CMK (cell line): Measurements from ENCODE around the gene SYNE4.
"Not testable (repeated sequence)": the region's sequence is repeated elsewhere in the genome, so short reads cannot be mapped to it uniquely, and the experiment has no call there.

Source experiments
- DNase-seq: peaks from one replicate; pipeline ENCODE4 v3.0.0-alpha.2; 2010; ENCODE audit warnings: low read depth

Gene SYNE4

GRCh38 chr19:35990156-35990555, 18.5 kb downstream of the SYNE4 start:
- DNase-seq: no peak

GRCh38 chr19:35988824-35989223, 19.8 kb downstream of the SYNE4 start:
- DNase-seq: no peak

DNA sequence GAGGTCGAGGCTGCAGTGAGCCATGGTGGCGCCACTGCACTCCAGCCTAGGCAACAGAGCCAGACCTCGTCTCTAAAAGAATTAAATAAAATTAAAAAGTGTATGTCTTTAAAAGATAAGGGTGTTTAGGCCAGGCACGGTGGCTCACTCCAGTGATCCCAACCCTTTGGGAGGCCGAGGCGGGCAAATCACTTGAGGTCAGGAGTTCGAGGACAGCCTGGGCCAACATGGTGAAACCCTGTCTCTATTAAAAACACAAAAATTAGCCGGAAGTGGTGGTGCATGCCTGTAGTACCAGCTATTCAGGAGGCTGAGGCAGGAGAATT, 21.1 kb downstream of the SYNE4 start:
- no peak for DNase-seq

GRCh38 chr19:35986664-35987570, 21.7 kb downstream of the SYNE4 start:
- no peak for DNase-seq

DNA sequence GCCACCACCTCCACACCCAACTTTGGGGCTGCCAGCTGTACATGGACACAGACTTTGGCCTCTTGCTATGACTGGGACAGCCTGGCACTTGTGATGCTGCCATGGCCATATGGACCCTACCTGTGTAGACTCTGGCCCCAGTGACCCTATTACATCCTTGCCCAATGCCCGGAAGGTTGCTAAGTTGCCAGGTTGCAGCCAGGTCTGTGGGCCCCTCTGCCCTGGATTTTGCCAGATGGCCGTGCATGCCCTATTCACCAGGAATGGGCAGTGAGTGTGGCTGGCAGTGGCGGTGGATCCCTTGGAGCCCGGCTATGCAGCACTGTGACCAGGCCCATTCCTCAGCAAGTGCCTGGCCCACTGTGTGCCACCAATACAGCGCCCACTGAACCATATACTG, 22.5 kb downstream of the SYNE4 start:
- no peak for DNase-seq

- no peak for DNase-seq
Observed at GRCh38 chr19:35983177-35983576, 25.4 kb downstream of the SYNE4 start.

- DNase-seq: not testable (repeated sequence)
Observed at GRCh38 chr19:35980997-35981396, 27.6 kb downstream of the SYNE4 start.

DNA sequence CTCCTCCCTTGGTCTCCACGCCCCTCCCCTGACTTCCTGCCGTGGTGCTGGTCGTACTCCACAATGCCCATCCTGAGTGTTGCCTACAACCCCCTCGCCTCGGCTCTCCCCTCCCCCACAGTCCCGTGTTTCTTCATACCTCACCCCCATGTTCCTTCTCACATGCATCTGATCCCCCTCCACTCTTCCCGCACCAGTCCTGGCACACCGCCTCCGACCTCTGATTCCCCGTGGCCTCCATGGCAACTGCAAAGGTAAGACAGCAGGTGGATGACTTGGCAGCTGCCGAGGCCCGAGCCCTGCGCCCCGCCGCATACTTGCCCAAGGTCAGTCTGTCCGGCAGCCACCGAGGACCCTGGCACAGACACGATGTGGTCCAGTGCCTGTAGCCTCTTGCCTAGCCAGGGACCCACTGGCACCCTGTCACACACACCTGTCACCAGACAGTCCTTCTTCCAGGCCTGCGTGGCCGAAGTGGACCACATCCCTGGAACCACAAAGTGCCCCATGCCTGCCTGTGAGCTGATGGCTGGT, 29.7 kb downstream of the SYNE4 start:
- no peak for DNase-seq

DNA sequence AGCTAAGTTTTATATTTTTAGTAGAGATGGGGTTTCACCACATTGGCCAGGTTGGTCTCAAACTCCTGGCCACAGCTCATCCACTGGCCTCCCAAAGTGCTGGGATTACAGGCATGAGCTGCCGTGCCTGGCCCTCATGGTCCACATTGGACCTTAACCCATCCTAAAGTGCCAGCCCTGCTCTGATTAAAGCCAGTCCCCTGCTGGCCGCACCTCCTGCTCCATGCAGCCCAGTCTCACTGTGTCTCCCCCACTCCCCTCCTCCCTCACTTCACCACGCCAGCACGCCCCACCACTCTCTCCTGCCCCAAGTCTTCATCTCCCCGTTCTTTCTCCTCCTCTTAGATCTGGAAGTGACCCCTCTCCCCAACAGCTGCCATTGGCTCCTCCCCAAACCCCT, 30.3 kb downstream of the SYNE4 start:
- no peak for DNase-seq

DNA sequence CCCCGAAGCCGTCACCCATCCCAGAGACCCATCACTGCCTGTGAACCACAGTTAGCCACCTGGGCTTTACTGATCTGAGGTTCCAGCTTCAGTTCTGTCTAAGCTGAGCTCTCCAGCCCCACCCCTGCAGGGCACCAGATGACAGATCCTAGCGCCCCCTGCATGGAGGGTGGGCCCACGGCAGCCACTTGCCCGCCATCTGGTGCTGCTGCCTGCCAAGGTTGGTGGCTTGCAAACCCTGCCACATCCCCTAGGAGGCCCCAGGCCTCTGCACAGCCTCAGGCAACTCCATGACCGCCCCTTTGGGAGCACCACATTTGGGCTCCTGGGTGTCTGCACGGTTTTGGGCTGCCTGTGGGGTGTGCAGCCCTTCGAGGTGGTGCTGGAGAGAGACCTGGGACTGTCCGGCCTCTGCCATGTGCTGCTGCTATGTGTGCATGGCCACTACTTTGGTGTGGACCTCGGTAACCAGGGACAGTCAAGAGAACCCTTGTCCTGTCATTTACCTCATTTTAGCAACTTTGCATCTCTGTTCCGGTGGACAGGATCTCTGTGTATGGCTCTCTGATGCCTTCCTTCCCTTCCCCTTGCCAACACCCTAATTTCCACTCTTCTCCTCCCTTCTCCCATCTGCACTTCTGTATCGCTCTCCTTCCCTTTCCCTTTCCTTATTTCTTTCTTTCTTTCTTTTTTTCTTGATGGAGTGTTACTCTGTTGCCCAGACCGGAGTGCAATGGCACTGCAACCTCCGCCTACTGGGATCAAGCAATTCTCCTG, 31.0 kb downstream of the SYNE4 start:
- no peak for DNase-seq

GRCh38 chr19:35975608-35976214, 32.9 kb downstream of the SYNE4 start:
- DNase-seq: no peak

DNA sequence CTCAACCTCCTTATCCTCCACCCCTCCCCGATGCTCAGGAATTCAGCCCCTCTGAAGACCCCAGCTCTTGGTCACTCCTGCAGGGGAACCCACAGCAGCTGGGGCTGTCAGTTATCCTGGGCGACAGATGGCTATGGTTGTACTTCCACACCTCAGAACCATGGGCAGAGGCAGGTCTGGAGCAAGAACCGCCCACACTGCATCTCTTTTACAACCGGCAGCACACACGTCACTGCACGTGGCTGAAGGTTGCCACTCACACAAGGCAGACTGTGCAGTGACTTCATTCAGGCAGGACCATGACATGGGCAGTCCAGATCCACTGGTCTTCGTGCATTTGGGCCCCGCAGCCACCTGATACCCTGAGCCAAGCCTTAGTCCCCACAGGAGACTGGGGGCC, 35.1 kb downstream of the SYNE4 start:
- DNase-seq: no peak

GRCh38 chr19:35966771-35967170, 41.8 kb downstream of the SYNE4 start:
- no peak for DNase-seq

GRCh38 chr19:35963514-35963913, 45.1 kb downstream of the SYNE4 start:
- no peak for DNase-seq

GRCh38 chr19:35960432-35960972, 48.1 kb downstream of the SYNE4 start:
- DNase-seq: no peak

- no peak for DNase-seq
Observed at GRCh38 chr19:35959968-35960320, 48.7 kb downstream of the SYNE4 start.

DNA sequence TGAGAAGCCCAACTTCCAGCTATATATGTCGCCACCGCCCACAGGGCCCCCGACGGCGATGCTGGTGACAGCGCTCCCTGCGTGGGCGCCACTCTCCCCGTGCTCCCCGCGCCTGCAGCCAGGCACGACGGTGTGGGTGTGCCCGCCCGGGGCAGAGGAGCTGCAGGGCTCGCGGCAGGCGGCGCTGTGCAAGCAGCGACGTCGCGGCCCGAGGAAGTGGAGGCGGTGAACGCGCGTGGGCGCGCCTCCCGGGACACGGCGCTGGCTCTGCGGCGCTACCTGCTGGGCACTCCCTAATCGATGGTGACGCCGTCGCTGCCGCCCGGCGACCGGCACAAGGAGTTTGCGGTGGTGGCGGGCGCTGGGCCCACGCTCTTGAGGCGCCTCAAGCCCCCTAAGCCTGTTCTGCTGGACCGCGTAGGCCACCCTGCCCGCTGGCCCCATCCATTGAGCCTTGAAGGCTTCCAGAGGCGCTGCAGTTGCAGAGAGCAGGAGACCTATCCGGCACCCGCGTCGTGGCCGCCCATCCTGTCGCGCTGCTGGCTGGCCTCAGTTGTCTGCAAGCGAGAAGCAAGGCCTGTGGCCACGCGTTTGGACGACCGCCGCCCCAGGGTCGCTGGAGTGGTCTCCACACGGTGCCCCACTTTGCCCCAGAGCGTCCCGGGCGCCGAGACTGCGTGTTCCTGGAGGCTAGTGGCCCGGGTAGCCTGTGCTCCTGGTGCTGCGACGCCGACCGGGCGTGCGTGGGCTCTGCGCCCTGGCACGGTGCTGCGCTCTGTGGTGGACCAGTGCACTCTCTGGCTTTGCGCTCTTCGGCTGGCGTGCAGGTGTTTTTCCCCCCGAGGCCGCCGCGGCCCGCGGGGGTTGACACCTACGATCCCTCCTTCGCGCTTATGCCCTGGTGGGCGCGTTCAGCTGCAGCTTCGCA, 49.3 kb downstream of the SYNE4 start:
- no peak for DNase-seq

DNA sequence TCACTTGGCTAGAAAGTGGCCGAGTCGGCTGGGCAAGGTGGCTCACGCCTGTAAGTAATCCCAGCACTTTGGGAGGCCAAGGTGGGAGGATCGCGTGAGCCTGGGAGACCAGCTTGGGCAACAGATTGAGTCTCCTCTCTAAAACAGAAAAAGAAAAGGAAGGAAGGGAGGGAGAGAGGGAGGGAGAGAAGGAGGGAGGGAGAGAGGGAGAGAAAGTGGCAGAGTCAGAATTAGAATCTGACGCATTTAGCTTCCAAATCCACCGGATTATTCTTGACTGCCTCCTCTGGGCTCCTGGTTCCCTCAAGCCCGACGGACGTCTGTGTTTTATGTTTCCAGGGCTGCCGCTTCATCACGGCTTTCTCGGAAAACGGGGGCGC, 50.0 kb downstream of the SYNE4 start:
- DNase-seq: no peak

GRCh38 chr19:35957411-35957810, 51.2 kb downstream of the SYNE4 start:
- not testable (repeated sequence) for DNase-seq

DNA sequence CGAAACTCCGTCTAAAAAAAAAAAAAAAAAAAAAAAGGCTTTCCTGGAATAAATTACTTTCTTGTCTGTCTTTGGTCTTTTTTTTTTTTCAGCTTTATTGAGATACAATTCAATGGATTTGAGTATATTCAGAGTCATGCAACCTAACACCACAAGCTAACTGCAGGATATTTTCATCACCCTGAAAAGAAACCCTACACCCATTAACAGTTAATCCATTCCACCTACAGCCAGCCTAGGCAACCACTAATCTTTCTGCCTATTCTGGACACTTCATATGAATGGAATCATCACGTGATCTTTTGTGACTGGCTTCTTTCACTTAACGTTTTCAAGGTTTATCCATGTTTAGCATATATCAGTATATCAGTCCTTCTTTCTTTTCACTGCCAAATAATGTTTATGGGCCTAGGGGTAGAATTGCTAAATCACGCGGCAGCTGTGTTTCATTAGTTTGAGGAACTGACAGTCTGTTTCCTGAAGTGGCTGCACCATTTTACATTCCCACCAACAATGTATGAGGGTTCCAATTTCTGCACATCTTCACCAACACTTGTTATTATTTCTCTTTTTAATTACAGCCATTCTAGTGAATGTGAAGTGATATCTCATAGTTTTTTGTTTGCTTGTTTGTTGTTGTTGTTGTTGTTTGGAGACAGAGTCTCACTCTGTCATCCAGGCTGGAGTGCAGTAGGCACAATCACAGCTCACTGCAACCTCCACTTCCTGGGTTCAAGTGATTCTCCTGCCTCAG, 52.6 kb downstream of the SYNE4 start:
- DNase-seq: no peak
